Fibroblast of gingiva (primary cell): Measurements from ENCODE around the gene NBPF1.
"Not testable (repeated sequence)": the region's sequence is repeated elsewhere in the genome, so short reads cannot be mapped to it uniquely, and the experiment has no call there.

ENCODE experiments used
- DNase-seq: peaks from one replicate; pipeline ENCODE4 v3.0.0-alpha.2; 2011; ENCODE audit warnings: low read depth

The NBPF1 gene

DNA sequence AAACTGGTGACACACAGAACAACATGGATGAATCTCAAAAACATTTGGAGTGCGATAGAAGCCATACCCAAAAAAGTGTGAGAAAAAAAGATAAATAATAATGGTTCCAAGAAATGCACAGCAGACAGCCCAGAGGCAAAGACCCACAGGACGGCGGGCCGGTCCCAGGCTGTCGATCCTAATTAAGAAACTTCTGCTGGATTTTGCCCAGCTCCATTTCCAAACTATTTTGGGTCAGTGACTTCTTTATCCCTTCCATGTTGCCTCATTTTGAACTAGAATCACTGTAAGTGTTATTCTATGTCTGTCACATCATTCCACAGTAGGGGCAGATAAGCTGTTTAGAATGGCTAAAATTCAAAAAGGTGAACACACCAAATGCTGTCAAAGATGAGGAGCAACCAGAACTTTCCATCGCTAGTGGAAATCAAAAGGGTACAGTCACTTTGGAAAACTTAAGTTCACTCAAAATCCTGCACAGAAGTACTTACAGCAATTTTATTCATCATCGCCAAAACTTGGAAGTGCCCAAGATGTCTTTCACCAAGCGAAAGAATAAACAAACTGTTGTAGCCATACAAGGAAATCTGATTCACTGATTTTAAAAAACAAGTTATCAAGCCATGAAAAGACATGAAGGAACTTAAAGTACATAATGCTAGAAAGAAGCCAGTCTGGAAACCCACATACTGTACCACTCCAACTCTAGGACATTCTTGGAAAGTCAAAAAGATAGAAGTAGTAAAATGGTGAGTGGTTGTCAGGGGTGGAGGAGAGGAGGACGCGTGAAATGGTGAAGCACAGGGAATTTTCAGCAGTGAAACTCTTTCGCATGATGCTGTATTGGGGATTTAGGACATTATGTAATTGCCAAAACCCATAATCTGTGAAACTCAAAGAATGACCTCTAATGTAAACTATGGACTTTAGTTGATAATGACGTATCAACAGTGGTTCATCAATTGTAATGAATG lies 7.5 kb downstream of the NBPF1 start:
- no peak for DNase-seq

DNA sequence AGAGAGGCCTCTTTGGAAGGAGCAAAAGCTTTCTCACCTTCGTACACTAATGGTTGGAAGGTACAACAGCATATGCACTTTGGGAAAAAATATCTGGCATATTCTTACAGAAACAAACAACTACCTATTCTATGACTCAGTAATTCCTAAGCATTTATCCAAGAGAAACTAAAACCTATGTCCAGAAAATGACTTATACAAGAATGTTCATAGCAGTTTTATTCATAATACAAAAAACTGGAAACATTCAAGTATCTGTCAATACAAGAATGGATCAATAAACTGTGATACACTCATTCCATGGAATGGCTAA lies 8.2 kb downstream of the NBPF1 start:
- no peak for DNase-seq

DNA sequence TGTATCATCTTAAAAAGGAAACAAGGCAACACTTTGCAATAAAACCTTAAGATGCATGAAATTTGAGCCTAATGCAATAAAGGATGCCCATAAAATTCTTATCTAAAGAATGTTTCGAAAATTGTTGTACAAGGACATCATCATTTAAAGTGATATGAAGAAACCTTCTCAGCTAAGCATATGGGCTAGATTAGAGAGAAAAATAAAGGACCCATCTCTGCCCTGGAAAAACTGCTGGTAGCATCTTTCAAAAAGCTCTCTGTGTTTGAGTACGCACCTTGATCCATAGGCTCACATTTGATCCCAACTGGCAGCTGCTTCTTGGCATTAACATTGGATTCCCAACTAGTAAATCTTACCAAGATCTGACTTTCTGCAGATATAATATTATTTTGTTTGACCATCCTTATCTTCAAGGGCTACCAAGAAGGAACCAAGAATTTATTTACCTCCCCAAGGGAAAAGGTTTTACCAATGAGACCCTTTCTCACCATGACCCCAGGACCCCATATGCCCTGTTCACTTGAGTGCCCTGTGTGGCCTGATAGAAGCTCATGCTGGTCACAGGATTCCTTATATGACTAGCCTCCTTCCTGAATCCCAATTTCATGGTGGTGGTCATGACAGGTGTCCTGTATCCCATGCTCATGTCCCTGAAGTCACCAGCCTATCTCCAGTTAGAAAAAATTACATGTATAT lies 8.7 kb downstream of the NBPF1 start:
- not testable (repeated sequence) for DNase-seq

DNA sequence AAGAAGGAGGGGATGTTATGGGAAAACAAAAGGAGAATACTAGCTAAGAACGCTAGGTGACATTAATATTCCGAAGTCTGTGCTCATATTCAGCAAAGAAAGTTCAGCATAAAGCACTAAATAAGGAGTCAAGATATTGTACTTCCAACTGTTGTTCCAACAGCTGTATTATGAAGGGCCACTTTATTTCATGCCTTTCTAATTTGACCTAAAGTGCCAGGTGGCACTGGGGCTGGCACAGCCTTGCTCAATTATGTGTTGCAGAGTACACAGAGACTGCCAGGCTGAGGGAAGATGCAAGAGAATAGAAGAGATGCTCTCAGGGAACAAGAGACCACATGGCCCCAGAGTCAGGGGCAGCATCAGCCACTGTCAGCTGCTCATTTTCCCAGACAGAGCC lies 9.7 kb downstream of the NBPF1 start:
- DNase-seq = not testable (repeated sequence)

DNA sequence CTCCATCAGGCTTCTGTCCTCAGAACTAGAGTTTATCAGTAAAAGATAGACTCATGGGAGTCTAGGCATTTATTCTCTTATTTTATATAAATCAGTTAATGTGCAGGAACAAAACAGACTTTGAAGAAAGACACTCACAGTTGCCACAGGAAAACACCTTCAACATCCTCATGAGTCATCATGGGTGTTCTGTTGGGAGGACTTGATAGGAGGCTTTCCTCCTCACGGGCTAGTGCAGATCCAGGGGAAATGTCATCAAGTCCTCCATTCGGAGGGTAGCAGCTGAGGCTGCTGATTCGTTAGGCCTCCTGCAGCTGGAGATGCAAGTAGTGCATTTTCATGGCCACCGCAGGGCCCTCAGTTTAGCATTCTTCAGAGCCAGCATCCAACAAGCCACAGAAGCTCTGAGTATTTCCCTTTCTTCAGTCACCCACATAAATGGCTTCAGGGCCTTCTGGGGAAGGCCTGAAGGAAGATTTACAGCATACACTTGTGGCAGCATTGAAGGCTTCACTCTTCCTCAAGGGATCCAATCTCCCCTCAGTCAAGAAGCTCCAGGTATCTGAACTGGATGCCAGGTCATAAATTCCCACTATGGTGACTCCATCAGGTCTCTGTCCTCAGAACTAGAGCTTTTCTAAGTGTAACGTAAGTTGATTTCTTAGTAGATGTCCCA lies 10.9 kb downstream of the NBPF1 start:
- DNase-seq = not testable (repeated sequence)

DNA sequence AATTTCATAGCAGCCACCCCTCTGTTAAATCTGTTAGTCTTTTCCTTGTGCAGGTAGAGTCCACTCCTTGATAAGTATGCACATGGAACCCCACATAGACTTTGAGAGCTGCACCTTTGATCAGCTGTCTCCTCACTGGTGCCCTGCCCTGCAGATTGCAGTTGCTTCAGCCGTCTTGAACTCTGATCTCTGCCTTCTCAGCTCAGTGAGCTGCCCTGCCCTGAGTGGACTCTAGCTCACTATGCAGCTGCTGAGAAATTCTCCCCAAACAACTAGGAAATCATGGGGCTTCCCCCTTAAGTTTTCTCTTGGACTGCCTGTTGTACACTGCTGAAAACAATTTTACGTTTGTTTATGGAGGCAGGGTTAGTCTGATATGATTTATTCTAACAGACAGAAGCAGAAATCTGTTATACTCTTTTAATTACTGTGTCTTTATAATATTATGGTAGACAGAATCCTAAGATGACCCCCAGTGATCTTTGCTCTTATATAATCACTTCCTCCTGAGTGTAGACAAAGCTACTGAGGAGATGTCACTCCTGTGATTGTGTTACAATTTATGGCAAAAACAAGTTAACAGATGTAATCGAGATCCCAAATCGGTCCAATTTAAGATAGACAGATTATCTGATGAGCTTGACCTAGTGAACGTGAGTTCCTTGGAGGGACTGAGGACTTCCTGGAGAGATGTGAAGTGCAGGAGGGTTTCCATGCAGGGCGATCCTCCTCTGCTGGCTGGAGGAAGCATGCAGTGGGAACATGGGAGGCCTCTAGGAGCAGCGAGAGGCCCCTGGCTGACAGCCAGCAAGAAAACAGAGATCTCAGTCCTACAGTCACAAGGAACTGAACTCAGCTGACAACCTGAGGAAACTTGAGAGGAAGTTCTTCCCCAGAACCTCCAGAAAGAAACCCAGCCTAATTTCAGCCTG lies 12.2 kb downstream of the NBPF1 start:
- not testable (repeated sequence) for DNase-seq

DNA sequence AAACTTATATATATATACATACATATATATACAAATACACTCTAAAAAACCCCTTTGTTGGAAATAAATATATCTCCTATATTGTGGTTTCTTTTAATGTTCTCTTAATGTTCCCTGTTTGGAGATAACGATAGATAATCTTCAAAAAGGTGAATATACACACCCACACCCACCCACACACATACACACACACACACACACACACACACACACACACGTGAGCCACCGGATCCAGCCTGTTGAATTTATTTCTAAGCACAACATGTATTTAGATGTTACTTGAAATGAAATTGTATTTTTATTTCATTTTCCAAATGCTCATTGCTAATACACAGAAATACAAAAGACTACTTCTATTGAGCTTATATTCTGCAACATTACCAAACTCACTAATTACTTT lies 14.0 kb downstream of the NBPF1 start:
- DNase-seq = not testable (repeated sequence)

DNA sequence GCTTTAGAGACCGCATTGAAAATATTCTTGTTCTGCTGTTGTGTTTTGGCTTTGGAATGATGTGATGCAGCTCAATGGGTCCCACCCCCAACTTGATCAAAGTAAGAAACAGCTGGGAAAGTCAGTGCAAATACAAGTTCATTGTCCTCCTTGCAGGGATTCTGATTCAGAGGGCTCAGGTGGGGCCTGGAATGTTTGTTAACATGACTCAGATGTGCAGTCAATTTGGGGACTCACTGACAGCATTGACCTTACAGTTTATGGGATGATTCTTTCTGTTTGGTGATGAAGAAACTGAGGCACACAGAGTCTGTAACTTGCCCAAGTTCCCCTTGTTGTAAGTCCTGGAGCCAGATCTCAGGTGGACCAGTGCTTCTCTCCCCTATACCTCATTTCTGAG lies 18.1 kb downstream of the NBPF1 start:
- DNase-seq = not testable (repeated sequence)

DNA sequence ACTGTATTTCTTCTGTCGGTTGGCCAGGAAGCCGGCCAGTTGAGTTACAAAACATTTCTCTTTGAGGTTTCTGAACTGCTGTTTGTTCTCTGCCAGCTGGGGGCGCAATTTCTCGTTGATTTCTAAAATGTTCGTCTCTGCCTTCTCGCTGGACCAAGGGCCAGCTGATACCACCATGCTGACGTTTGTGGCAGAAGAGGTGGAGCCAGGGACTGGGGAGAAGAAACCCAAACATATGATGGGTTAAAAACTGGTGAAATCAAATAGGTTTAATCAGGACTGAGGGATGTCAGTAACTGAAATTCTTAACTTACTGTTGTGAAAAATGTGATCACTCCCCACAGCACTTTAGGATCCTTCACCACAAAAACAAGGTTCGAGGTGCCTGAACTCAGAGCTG lies 21.5 kb downstream of the NBPF1 start:
- DNase-seq = not testable (repeated sequence)

DNA sequence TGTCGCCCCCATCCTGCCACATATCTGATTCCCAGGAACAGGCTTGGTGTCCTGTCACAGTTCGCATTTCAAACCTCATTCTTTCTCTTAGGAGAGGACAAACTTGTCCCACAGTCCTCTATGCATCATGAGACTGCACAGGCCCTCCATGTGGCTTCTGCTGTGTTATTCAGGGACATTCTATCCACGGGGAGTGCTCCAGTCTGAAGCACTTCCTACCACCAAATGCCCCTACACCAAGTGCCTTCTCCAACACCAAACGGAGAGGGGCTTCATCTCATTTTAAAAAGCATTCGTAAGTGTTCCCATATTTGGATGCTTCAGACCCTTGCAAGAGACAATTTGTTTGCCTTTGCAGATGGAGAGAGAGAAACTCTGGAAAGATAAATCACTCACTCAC lies 25.3 kb downstream of the NBPF1 start:
- not testable (repeated sequence) for DNase-seq

DNA sequence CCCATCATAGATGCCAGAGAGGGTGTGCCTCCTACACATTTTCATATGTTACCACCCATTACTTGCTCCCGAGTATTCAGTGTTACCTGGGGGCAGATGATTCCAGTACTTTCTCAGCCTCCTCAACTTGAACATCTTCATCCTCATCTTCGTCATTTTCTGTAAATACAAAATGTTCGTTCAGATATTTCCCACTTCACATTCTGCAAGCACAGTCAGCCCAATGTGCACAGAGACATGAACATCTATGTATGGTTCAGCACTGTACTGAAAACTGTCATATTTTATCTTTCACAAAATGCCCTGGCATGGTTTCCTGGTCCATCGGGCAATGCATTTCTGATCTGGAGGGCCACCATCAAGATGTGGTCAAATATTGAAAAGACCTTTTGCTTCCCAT lies 25.7 kb downstream of the NBPF1 start:
- DNase-seq = not testable (repeated sequence)

DNA sequence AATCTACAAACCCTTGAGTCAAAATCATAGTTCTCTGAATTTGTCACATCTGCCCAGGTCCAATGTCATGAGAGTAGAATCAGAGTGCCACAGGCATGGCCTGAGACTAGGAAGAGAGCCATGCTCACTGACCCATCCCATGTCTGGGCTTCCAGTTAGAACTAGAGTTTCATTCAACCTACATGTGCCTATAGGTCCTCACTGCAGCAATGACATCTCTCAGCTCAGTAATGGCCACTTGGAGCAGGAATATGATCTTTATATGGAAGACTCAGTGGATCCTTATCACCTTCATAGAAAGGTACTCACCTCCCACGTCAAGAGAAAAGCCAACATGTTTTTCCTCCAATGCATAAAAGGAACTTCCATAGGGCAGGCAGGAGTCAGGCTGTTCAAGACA lies 48.0 kb downstream of the NBPF1 start:
- DNase-seq = not testable (repeated sequence)

DNA sequence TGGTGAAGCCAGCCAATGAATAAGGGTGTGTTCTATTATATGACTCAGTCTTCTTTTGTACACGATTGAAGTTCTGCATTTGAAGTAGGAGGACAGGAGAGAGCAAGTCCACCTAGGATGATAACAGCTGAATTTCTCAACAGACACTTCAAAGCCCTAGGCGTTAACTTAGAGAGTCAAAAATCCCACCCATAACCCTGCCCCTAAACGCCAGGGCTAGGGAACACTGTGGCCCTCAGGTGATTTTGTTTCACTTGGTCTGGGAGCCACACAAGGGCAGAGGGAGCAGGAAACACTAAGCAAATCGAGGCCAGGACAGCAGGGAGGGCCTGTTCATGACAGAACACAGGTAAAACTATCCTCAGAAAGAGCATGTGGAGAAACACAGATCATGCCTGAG lies 52.3 kb downstream of the NBPF1 start:
- not testable (repeated sequence) for DNase-seq

DNA sequence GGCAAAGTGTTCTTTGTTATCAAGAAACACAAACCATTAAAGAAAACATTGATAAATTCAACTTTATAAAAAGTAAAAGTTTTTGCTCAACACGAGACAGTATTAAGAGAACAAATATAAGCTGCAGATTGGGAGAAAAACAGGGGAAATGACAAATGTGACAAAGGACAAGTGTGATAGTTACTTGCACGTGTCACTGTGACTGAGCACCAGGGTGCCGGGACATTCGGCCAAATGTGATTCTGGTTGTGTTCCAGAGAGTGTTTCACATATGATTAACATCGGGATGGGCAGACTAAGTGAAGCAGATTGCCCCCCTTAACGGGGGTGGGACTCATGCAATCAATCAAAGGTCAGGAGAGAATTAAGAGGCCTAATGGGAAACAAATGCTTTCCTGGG lies 52.9 kb downstream of the NBPF1 start:
- not testable (repeated sequence) for DNase-seq

DNA sequence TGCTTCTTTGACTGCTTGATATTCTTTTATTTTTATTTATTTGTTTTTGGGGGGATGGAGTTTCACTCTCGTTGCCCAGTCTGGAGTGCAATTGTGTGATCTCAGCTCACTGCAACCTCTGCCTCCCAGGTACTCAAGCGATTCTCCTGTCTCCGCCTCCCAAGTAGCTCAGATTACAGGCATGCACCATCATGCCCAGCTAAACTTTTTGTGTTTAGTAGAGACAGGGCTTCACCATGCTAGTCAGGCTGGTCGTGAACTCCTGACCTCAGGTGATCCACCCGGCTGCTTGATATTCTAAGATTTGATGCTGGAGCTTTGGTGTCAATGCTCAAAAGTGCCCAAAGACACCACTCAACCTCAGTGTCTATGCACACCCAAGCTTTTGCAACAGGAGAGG lies 53.7 kb downstream of the NBPF1 start:
- not testable (repeated sequence) for DNase-seq

DNA sequence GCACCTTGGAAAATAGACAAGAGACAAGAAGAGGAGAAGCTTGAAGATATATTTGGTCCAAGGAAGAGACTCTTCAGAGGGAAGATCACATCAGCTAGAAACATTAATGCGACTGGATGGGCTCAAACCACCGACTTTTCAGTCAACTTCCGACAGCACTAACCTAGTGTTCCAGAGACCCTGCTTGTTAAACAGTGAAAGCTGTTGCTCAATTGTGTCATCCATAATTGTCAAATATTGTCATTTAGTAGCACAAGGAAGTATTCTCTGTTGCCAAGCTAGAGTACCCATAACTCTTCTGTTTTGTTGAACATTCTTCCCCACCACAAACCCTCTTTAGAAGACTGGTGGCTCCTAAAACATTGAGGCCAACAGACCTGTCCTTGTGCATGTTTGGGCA lies 56.3 kb downstream of the NBPF1 start:
- not testable (repeated sequence) for DNase-seq

DNA sequence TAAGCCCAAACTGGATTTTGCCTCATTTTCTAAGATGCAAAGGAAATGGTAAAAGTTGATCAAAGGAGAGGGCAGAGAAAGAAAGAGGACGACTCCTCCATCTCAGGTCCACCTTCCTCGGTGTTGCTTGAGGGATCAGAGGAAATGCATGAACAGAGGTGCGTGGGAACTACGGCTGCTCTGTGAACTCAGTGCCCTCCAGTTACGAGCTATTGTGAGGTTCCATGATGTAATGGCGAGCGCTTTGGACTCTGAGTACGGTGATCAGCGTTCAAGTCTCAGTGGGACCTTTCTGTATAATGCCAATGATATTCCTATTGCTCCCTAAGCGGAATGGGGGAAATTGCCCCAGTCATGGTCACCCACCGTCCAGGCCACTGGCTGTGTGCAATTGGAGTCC lies 60.1 kb downstream of the NBPF1 start:
- not testable (repeated sequence) for DNase-seq

DNA sequence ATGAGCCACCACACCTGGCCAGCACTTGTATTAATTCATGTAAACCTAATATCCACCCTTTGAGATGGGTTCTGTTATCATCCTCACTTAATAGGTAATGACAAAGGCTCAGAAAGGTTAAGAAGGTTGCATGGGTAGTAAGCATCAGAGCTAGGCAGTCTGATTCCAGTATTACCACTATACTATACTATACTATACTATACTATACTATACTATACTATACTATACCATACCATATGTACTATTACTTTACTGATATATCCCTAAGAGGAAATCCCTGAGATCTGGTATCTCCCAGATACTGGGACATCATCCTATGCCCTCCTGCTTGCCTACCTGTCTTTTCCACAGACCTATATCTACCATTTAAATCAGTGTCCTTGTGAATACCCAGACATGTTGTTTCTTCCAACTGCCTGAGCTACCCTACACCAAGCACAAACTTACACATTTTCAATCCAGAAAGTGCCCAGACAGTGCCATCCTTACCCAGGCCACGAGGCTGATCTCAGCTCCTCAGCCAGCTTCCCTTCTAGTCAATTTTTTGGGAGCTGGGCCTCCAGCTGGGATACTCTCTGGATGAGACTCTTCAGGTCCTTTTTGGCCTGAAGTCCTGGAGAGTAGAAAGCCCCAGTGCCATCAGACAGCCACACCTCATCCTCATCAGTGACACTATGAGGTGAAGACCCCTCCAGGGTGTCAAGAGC lies 63.0 kb downstream of the NBPF1 start:
- not testable (repeated sequence) for DNase-seq

DNA sequence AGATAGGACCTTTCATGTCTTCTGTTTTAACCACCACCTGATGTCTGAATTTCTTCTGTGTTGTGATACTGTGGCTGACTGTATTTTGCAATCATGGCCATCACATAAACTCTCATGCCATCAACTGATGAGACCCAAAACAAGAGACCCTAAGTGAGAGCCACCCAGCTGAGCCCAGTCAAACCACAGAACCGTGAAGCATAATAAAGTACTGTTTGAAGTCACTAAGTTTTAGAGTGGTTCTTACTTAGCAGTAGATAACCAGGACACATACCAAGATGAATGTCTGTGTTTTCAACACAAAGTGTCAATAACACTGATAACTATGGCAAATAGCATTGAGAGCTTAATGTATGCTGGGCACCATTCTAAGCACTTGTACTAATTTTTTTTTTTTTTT lies 63.8 kb downstream of the NBPF1 start:
- DNase-seq = not testable (repeated sequence)

DNA sequence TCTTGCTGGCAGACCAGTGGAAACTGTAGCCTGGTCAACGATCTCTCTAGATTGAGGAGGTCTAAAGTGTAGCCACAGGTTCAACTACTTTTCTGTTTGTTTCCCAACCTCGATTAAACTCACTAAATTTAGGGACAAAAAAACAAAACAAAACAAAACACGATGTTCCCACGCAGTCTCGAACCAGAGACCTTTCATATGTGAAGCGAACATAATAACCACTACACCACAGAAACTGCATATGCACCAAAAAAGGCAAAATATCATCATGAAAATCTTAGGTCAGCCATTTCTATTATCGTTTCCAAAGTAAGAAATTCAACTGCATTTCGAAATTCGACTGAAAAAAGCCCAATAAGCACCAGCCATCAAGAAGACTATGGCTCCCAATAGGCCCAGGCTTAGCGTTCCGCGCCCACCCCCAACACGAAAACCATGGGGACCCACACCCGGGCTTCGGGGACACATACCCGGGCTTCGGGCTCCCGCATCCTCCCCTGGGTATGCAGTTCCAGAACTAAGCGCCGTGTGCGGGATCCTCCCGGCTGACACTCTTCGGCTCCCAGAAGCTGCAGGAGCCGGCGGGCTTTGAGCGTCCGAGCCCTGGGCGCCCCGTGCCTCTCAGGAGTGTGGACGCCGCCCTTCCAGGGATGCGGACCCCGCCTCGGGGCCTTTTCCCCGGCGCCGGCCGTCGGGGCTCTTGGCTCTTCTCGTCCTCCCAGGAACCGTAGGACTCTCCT lies 65.7 kb downstream of the NBPF1 start:
- DNase-seq = not testable (repeated sequence)
